T-cell (primary cell): ENCODE measurements around the gene GAREM2. TPM values are rescaled to one million over a fixed set of nuclear protein-coding genes. Genes with fewer than 3 reads are reported as not detected.

Experiments
- ATAC-seq, 4 experiments: fragments of 200-7000 bp in 3 of 4; fragments of 150-1000 bp in 1 of 4; cut with Tn5 transposase; replicated peaks in 1 of 4; 1 replicate in 3 of 4; 2 replicates in 1 of 4; pipeline ENCODE4 v1.10.0; 2021; ENCODE audit warnings: moderate library complexity in 3 of 4, mild to moderate bottlenecking in 2 of 4, moderate number of reproducible peaks in 1 of 4
- CTCF ChIA-PET, 2 donors: fragments of 300-600 bp; sonication (Branson Sonifier 250); formaldehyde crosslinking; loops; one replicate each; lab custom pipeline; 2022; ENCODE audit warnings: antibody characterized with exemption in 2 of 2; lab: Charles Lee
- POLR2A ChIA-PET, 2 donors: fragments of 300-600 bp; sonication (Branson Sonifier 250); formaldehyde crosslinking; loops; one replicate each; lab custom pipeline; 2022; ENCODE audit warnings: antibody characterized with exemption in 2 of 2; lab: Charles Lee
- DNase-seq, 35 experiments: peaks; one replicate each; pipeline versions ENCODE4 v3.0.0 to v3.0.0-alpha.2; 2013 to 2023
- H3K27ac ChIP-seq: one replicate; pipeline ENCODE4 v1.5.1; 2013; ENCODE audit warnings: low read length
- H3K27me3 ChIP-seq, 2 experiments: replicated peaks in 1 of 2; 1 replicate in 1 of 2; 2 replicates in 1 of 2; pipeline versions ENCODE4 v1.6.1 to v1.7.0; 2013; ENCODE audit warnings: low read length in 1 of 2, mixed read lengths in 1 of 2; ENCODE audit not compliant: control insufficient read depth in 2 of 2, insufficient read depth in 2 of 2; ENCODE audit errors: extremely low read depth in 1 of 2
- H3K36me3 ChIP-seq, 2 donors: 1 replicate in 1 of 2; 2 replicates in 1 of 2; pipeline versions ENCODE4 v1.6.1 to v1.7.0; 2013; ENCODE audit warnings: low read length in 1 of 2; ENCODE audit not compliant: control insufficient read depth in 2 of 2, insufficient read depth in 1 of 2; ENCODE audit errors: extremely low read depth in 1 of 2
- H3K4me1 ChIP-seq, 2 experiments: 1 replicate in 1 of 2; 2 replicates in 1 of 2; pipeline versions ENCODE4 v1.6.1 to v1.7.0; 2013; ENCODE audit warnings: low read length in 2 of 2, mixed read lengths in 1 of 2; ENCODE audit not compliant: insufficient read depth in 2 of 2, control insufficient read depth in 1 of 2; ENCODE audit errors: extremely low read depth in 1 of 2
- H3K4me3 ChIP-seq, 2 donors: 1 replicate in 1 of 2; 2 replicates in 1 of 2; pipeline versions ENCODE4 v1.5.1 to v1.7.0; 2013; ENCODE audit warnings: mild to moderate bottlenecking in 2 of 2, low read length in 1 of 2, moderate library complexity in 1 of 2; ENCODE audit not compliant: control insufficient read depth in 1 of 2; ENCODE audit errors: extremely low read depth in 1 of 2
- H3K9me3 ChIP-seq: 2 replicates; pipeline ENCODE4 v1.7.0; 2013
- H3K27ac Mint-ChIP-seq, 2 donors: one replicate each; pipeline ENCODE4 v1.8.0; 2020 to 2021; ENCODE audit warnings: mild to moderate bottlenecking in 2 of 2, mixed read lengths in 2 of 2
- H3K27me3 Mint-ChIP-seq, 2 donors: one replicate each; pipeline ENCODE4 v1.8.0; 2021 to 2022; ENCODE audit warnings: mixed read lengths in 2 of 2
- H3K36me3 Mint-ChIP-seq: one replicate; pipeline ENCODE4 v1.8.0; 2021; ENCODE audit warnings: mixed read lengths
- H3K4me1 Mint-ChIP-seq, 3 donors: one replicate each; pipeline ENCODE4 v1.8.0; 2020 to 2022; ENCODE audit warnings: mixed read lengths in 3 of 3, mild to moderate bottlenecking in 1 of 3
- H3K4me3 Mint-ChIP-seq, 3 donors: one replicate each; pipeline ENCODE4 v1.8.0; 2020 to 2022; ENCODE audit warnings: mild to moderate bottlenecking in 3 of 3, mixed read lengths in 3 of 3, moderate library complexity in 3 of 3
- H3K9me3 Mint-ChIP-seq, 3 donors: one replicate each; pipeline ENCODE4 v1.8.0; 2020 to 2022; ENCODE audit warnings: mixed read lengths in 3 of 3
- WGBS: methylation state at CpG from one replicate; pipeline ENCODE4 v1.1.5; 2013; ENCODE audit warnings: missing lambda C conversion rate; ENCODE audit not compliant: insufficient coverage; 5-methylcytosine and 5-hydroxymethylcytosine counted together
- total RNA-seq, 35 experiments: library from RNA in 6 of 35; stranded (reverse) in 6 of 35; fragments of 120-200 nt in 1 of 35; gene quantifications; one replicate each; pipeline versions ENCODE4 v1.2.1 to v1.2.4 and lab custom pipeline; 2013 to 2026

The GAREM2 gene
- total RNA-seq, 5 donors from 2014 or later (not counting 1 experiment from before 2014, with no cell fraction given), result 2.9 to 9.1 (median 5.2) TPM

DNA sequence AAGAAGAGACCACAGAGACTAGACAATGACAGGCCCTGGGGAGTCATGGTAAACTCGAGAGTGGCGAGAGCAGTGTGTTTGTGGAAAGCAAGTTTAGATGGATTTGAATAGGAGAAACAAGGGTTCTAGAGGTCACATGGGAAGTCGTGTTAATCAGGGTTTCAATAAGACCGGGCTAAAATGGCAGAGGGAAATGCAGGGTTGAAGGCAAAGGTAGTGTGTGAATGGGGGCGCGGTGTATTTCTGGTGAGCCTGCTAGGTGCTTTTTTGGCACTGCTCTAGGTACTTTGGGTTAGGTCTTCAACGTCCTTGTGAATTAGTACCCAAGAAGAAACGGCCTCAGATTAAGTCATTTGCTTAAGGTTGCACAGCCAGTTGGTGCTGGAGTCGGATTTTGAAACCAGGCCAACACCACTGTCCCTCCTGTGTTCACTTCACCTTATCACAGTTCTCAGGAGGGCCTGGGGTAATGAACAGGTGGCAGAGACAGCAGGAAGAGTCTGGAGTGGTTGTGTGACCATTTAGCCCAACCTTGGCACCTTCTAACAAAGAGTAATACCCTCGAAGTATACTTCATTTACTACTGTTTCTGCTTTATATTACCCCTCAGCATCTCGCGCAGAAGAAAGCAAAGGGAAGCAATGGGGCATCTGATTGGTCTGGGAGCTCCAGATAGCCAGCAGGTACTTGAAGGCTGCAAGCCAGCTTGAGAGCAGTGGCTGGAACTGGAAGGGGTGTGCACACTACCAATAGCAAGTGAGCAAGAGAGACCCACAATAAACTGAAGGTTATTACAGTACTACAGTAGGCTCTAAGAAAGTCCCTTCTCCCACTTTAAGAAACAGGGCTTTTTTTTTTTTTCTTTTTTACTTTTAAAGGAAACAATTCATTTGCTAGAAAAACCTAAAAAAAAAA lies 33.4 kb upstream of the GAREM2 start:
- Histone ChIP-seq H3K36me3 (peaks cover 0 to 13% of the 10 kb centered on the region in 2 donors), H3K27ac (no peak overlapping the region), H3K27me3 (no peaks in the 10 kb centered on the region), H3K4me1 (no peaks in the 10 kb centered on the region), H3K9me3 (no peaks in the 10 kb centered on the region), H3K4me3 (no peak overlapping the region)
- H3K27me3 Mint-ChIP-seq, result no peaks in the 10 kb centered on the region
- peak overlapping the region in 1 of 2 donors; percentile 6 for H3K27ac Mint-ChIP-seq
- no peaks in the 10 kb centered on the region for H3K4me1 Mint-ChIP-seq
- ATAC-seq (peak in 1 of 4 experiments; percentile 31), DNase-seq (no peak)
- no peaks in the 10 kb centered on the region for H3K9me3 Mint-ChIP-seq
- no peak overlapping the region for H3K4me3 Mint-ChIP-seq
- 94% methylated on average over 6 of the region's 12 CpGs for WGBS
- POLR2A ChIA-PET, result interaction anchor here in 1 of 2 donors (0.7 kb wide), 2 partner anchors 140 to 1962 kb away, joined by 5 to 7 read pairs; no protein-coding TSS in a partner anchor
- CTCF ChIA-PET, result interaction anchor here in 1 of 2 donors (0.7 kb wide), 1 partner anchor 36 kb away, joined by 7 read pairs; no protein-coding TSS in a partner anchor
- peaks cover 17% of the 10 kb centered on the region for H3K36me3 Mint-ChIP-seq

DNA sequence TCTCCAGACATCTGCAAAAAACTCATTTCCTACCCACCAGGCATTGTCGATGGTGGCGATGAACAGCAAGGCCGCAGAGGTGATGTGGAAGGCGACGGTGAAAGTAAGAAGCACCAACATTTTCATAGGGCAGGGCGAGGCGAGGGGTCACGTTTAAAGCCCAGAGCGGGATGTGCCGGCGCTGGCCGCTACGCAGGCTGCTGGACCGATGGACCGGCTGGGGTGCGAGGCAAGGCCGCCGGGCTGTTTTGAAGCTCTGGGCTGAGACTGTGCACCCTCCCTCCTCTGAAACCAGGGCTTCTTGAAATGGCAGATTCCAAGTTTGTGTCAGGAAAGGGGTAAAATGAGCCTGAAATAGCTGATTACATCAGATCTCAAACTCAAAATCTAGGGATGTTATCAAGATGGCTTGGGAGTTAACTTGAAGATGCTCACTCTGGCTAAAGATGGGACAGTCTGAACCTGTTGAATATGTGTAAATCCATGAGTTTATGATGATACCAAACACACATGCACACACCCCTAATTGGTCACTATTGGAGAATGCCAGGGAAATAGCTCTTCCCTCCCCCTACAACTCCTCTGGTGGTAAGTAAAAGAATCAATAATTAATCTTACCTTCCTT lies 31.6 kb upstream of the GAREM2 start:
- no peak for DNase-seq
- no peaks in the 10 kb centered on the region for H3K9me3 Mint-ChIP-seq
- H3K36me3 Mint-ChIP-seq, result peaks cover 4% of the 10 kb centered on the region
- Histone ChIP-seq H3K36me3 (peaks cover 0 to 3% of the 10 kb centered on the region in 2 donors), H3K4me1 (no peaks in the 10 kb centered on the region), H3K27ac (no peak overlapping the region), H3K27me3 (no peaks in the 10 kb centered on the region), H3K4me3 (no peak overlapping the region), H3K9me3 (no peaks in the 10 kb centered on the region)
- POLR2A ChIA-PET, result no interaction called here
- no peak for ATAC-seq
- no peak overlapping the region for H3K27ac Mint-ChIP-seq
- peaks cover 0 to 4% (median 2%) of the 10 kb centered on the region in 3 donors for H3K4me1 Mint-ChIP-seq
- CTCF ChIA-PET, result interaction anchor here in 1 of 2 donors (1.2 kb wide), 1 partner anchor 150 kb away, joined by 3 read pairs; no protein-coding TSS in a partner anchor
- WGBS, result 90% methylated on average over 17 of the region's 18 CpGs
- no peaks in the 10 kb centered on the region for H3K27me3 Mint-ChIP-seq
- no peak overlapping the region for H3K4me3 Mint-ChIP-seq

DNA sequence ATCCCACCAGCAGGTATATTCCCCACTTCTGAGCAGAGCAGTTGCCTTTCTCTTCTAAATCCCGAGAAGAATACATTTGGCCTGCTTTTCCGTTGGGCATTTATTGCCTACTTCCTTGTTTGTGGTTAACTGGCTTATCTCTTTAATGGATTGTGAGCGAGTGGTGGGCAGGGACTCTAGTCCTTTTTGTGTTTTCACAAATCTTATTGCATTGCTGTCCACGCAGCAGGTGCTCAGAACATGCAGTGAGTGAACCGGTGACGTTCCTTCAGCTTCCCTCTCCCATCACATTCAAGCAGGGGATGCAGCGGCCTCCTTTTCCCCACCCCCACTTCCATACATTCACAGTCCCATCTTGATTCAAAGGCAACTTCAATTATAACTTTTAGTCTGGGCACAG lies 28.9 kb upstream of the GAREM2 start:
- Mint-ChIP-seq H3K4me1 (peaks cover 0 to 4% (median 2%) of the 10 kb centered on the region in 3 donors), H3K9me3 (no peaks in the 10 kb centered on the region), H3K36me3 (no peaks in the 10 kb centered on the region), H3K4me3 (no peak overlapping the region), H3K27me3 (peaks cover under 1 to 5% of the 10 kb centered on the region in 2 donors), H3K27ac (no peak overlapping the region)
- ChIA-PET POLR2A (no interaction called here), CTCF (interaction anchor here (0.6 to 1.8 kb wide), 4 partner anchors 9 to 1505 kb away, joined by 3 to 6 read pairs (median 4); no protein-coding TSS in a partner anchor)
- no peak overlapping the region for H3K27ac ChIP-seq
- no peaks in the 10 kb centered on the region for H3K36me3 ChIP-seq
- H3K4me1 ChIP-seq, result no peaks in the 10 kb centered on the region
- H3K4me3 ChIP-seq, result no peak overlapping the region
- H3K27me3 ChIP-seq, result peaks cover 0 to 3% of the 10 kb centered on the region in 2 experiments
- WGBS, result 87% methylated on average over 4 of the region's 7 CpGs
- no peaks in the 10 kb centered on the region for H3K9me3 ChIP-seq
- DNase-seq (no peak), ATAC-seq (no peak)

DNA sequence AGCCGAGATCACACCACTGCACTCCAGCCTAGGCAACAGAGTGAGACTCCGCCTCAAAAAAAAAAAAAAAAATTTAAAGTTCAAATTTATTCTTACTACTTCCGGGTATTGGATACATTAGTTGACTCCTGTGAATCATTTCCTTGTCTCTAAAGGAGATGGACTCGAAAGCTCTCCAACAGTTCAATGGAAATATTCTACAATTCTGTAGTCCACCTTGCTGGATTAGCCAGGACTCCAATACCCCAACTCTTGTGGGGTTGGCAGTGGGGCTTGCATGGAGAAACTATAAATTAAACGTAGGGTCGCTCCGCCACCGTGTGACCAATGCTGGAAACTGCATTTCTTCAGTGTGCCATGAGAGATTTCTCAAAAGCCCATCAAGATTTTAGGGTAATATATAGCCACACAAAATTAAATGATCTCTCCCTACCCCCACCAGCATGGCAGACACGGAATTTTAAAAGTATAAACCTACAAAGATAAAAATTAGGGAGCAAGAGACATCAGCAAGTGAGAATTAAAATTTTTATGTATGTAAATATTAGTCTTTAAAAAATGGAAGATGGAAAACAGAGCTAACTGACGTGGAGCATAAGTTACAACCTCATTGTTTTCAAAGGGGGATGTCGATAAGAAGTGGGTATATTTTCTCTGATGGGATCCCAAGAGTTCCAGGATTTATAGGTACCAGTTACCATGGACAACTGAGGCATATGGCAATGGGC lies 27.8 kb upstream of the GAREM2 start:
- no peak overlapping the region for H3K27ac Mint-ChIP-seq
- POLR2A ChIA-PET, result interaction anchor here in 1 of 2 donors (0.7 kb wide), 1 partner anchor 575 kb away, joined by 10 read pairs; no protein-coding TSS in a partner anchor
- peak; percentile 53 to 78 (median 64) for ATAC-seq

DNA sequence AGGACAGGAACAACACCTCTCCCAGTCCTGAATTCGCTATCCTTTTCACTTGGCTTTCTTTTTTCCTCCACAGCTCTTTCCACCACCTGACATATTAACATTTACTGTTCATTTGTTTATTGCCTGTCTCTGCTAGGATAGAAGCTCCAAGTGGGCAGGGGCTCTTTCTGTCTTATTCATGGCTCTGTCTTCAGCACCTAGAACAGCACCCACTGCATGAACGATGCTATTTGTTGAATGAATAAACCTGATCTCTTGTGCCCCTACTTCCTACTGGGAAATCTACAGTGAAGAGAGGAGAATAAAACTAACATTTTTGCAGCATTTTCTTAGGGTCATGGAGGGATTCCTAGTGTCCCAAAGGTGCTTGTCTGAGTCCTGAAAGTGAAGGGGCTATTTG lies 24.4 kb upstream of the GAREM2 start:
- peaks cover 0 to 27% of the 10 kb centered on the region in 2 experiments for H3K27me3 ChIP-seq
- no peaks in the 10 kb centered on the region for H3K9me3 ChIP-seq
- no peak for ATAC-seq
- Mint-ChIP-seq H3K36me3 (peaks cover 3% of the 10 kb centered on the region), H3K9me3 (no peaks in the 10 kb centered on the region), H3K4me1 (peaks cover 0 to 4% (median 2%) of the 10 kb centered on the region in 3 donors), H3K27me3 (peaks cover 17 to 28% of the 10 kb centered on the region in 2 donors), H3K4me3 (no peak overlapping the region), H3K27ac (no peak overlapping the region)
- H3K36me3 ChIP-seq, result no peaks in the 10 kb centered on the region
- CTCF ChIA-PET, result interaction anchor here in 1 of 2 donors (1.0 kb wide), 1 partner anchor 157 kb away, joined by 3 read pairs; no protein-coding TSS in a partner anchor
- H3K4me1 ChIP-seq, result no peaks in the 10 kb centered on the region
- H3K27ac ChIP-seq, result no peak overlapping the region
- POLR2A ChIA-PET, result no interaction called here
- no peak for DNase-seq
- no peak overlapping the region for H3K4me3 ChIP-seq
- no CpG with 5 or more reads among the region's 2 CpGs for WGBS

More for the DNA sequence above, 27.8 kb upstream of the GAREM2 start:
- Histone ChIP-seq H3K27ac (no peak overlapping the region), H3K36me3 (no peaks in the 10 kb centered on the region), H3K4me1 (no peaks in the 10 kb centered on the region), H3K9me3 (no peaks in the 10 kb centered on the region), H3K4me3 (no peak overlapping the region), H3K27me3 (peaks cover 0 to 12% of the 10 kb centered on the region in 2 experiments)
- Mint-ChIP-seq H3K27me3 (peaks cover 10 to 11% of the 10 kb centered on the region in 2 donors), H3K36me3 (no peaks in the 10 kb centered on the region), H3K4me1 (peaks cover 0 to 4% (median 2%) of the 10 kb centered on the region in 3 donors), H3K4me3 (no peak overlapping the region), H3K9me3 (no peaks in the 10 kb centered on the region)
- CTCF ChIA-PET, result interaction anchor here (0.6 to 1.8 kb wide), 9 partner anchors 10 to 1920 kb away, joined by 3 to 7 read pairs (median 4); no protein-coding TSS in a partner anchor
- DNase-seq, result peak; percentile 13 to 76 (median 51)
- WGBS, result 60% methylated on average over 2 of the region's 11 CpGs
